ENCODE measurements around the gene TTC7B. TPM values are rescaled to one million over a fixed set of nuclear protein-coding genes. Genes with fewer than 3 reads are reported as not detected.

TTC7B gene
- total RNA-seq, 2 experiments from 2014 or later, result 1.2 to 1.3 TPM

GRCh38 chr14:90755661-90756304, 60.4 kb downstream of the TTC7B start:
- peaks cover 23% of the 10 kb centered on the region for H3K4me1 Mint-ChIP-seq (ENCODE audit: low read depth)
- no peaks in the 10 kb centered on the region for H3K36me3 Mint-ChIP-seq (ENCODE audit: low read depth)
- H3K4me3 ChIP-seq (ENCODE audit: low read length), result no peak overlapping the region
- ChIA-PET POLR2A (interaction anchor here (2.8 kb wide), 1 partner anchor 500 kb away, joined by 11 read pairs; the partner anchor contains the start of gene PSMC1), CTCF (no interaction called here)
- H3K27ac ChIP-seq (ENCODE audit: low read depth in 1 of 2, low read length in 2 of 2), result no peak overlapping the region
- TF ChIP-seq CTCF (IDR thresholded peaks at IDR 0.05), result no peak
- H3K9me3 ChIP-seq (ENCODE audit: control insufficient read depth in 1 of 2, insufficient read depth in 1 of 2, low read length in 2 of 2), result no peaks in the 10 kb centered on the region
- H3K4me3 Mint-ChIP-seq, result no peak overlapping the region
- intact Hi-C loops (cut with DNase I, micrococcal nuclease), result loop anchor here (5.0 kb wide), 7 partner anchors 72 to 1082 kb away; partner anchors contain the start of genes CALM1 (in 1 of the 2), NRDE2 (in 1 of the 2), PPP4R3A (in 1 of the 2) and RPS6KA5 (in 1 of the 2)
- no peaks in the 10 kb centered on the region for H3K9me3 Mint-ChIP-seq
- peaks cover 21% of the 10 kb centered on the region for H3K4me1 ChIP-seq (ENCODE audit: insufficient read depth, low read length)
- no peak overlapping the region for H3K27ac Mint-ChIP-seq
- ATAC-seq (ENCODE audit: poor library complexity) (no peak), DNase-seq (no peak)
- H3K27me3 ChIP-seq (ENCODE audit: control insufficient read depth in 1 of 2, insufficient read depth in 2 of 2, low read length in 2 of 2), result no peaks in the 10 kb centered on the region
- H3K36me3 ChIP-seq (ENCODE audit: insufficient read depth, low read length), result no peaks in the 10 kb centered on the region
- H3K27me3 Mint-ChIP-seq, result no peaks in the 10 kb centered on the region

- Mint-ChIP-seq H3K27me3 (peaks cover 6% of the 10 kb centered on the region), H3K4me3 (no peak overlapping the region), H3K27ac (no peak overlapping the region), H3K9me3 (peaks cover 9% of the 10 kb centered on the region), H3K4me1 (ENCODE audit: low read depth) (peaks cover 9% of the 10 kb centered on the region), H3K36me3 (ENCODE audit: low read depth) (no peaks in the 10 kb centered on the region)
- no peak for DNase-seq
- CTCF ChIA-PET, result no interaction called here
- H3K4me3 ChIP-seq (ENCODE audit: low read length), result no peak overlapping the region
- H3K27me3 ChIP-seq (ENCODE audit: control insufficient read depth in 1 of 2, insufficient read depth in 2 of 2, low read length in 2 of 2), result no peaks in the 10 kb centered on the region
- no peaks in the 10 kb centered on the region for H3K36me3 ChIP-seq (ENCODE audit: insufficient read depth, low read length)
- H3K4me1 ChIP-seq (ENCODE audit: insufficient read depth, low read length), result peaks cover 12% of the 10 kb centered on the region
- no peak overlapping the region for H3K27ac ChIP-seq (ENCODE audit: low read depth in 1 of 2, low read length in 2 of 2)
- POLR2A ChIA-PET, result no interaction called here
- H3K9me3 ChIP-seq (ENCODE audit: control insufficient read depth in 1 of 2, insufficient read depth in 1 of 2, low read length in 2 of 2), result peaks cover 5 to 11% of the 10 kb centered on the region in 2 experiments
- intact Hi-C loops (cut with DNase I, micrococcal nuclease), result no loop called here
- TF ChIP-seq CTCF (IDR thresholded peaks at IDR 0.05), result no peak
- no peak for ATAC-seq (ENCODE audit: poor library complexity)
Measured at GRCh38 chr14:90753456-90754005, 62.7 kb downstream of the TTC7B start.

GRCh38 chr14:90750701-90751100, 65.5 kb downstream of the TTC7B start:
- POLR2A ChIA-PET, result interaction anchor here (0.6 kb wide), 1 partner anchor 624 kb away, joined by 3 read pairs; no protein-coding TSS in a partner anchor
- TF ChIP-seq CTCF (IDR thresholded peaks at IDR 0.05), result no peak
- H3K36me3 Mint-ChIP-seq (ENCODE audit: low read depth), result no peaks in the 10 kb centered on the region

More at GRCh38 chr14:90750701-90751100, 65.5 kb downstream of the TTC7B start:
- Mint-ChIP-seq H3K27ac (no peak overlapping the region), H3K4me3 (no peak overlapping the region), H3K4me1 (ENCODE audit: low read depth) (no peaks in the 10 kb centered on the region), H3K27me3 (peaks cover 6% of the 10 kb centered on the region), H3K9me3 (peaks cover 9% of the 10 kb centered on the region)
- Histone ChIP-seq H3K9me3 (ENCODE audit: control insufficient read depth in 1 of 2, insufficient read depth in 1 of 2, low read length in 2 of 2) (peaks cover 9 to 11% of the 10 kb centered on the region in 2 experiments), H3K36me3 (ENCODE audit: insufficient read depth, low read length) (no peaks in the 10 kb centered on the region), H3K27ac (ENCODE audit: low read depth in 1 of 2, low read length in 2 of 2) (no peak overlapping the region), H3K27me3 (ENCODE audit: control insufficient read depth in 1 of 2, insufficient read depth in 2 of 2, low read length in 2 of 2) (no peaks in the 10 kb centered on the region), H3K4me3 (ENCODE audit: low read length) (no peak overlapping the region), H3K4me1 (ENCODE audit: insufficient read depth, low read length) (no peaks in the 10 kb centered on the region)
- ATAC-seq (ENCODE audit: poor library complexity), result no peak
- DNase-seq, result no peak
- intact Hi-C loops (cut with DNase I, micrococcal nuclease), result no loop called here
- CTCF ChIA-PET, result no interaction called here

All from CD4-positive, alpha-beta T cell (primary cell).